GM13976 (cell line): ENCODE measurements around the gene LRRN4.

Source experiments
- DNase-seq: peaks from one replicate; pipeline ENCODE4 v3.0.0; 2012; ENCODE audit warnings: low spot score
- in situ Hi-C: fragments of 300-500 bp; cut with MboI; formaldehyde crosslinking; loops from one replicate; pipeline ENCODE4 v1.12.0; 2022; ENCODE audit warnings: low sequenced_read_pairs, mixed read lengths, inconsistent platforms; ENCODE audit not compliant: unreplicated experiment
- TF ChIP-seq, protein P1 (sequence below): IDR thresholded peaks from 2 replicates; pipeline ENCODE4 v1.5.1; 2012; ENCODE audit warnings: borderline replicate concordance, mild to moderate bottlenecking; ENCODE audit not compliant: insufficient read depth; ENCODE audit errors: extremely low read depth, missing control alignments, control extremely low read depth

LRRN4 gene

DNA sequence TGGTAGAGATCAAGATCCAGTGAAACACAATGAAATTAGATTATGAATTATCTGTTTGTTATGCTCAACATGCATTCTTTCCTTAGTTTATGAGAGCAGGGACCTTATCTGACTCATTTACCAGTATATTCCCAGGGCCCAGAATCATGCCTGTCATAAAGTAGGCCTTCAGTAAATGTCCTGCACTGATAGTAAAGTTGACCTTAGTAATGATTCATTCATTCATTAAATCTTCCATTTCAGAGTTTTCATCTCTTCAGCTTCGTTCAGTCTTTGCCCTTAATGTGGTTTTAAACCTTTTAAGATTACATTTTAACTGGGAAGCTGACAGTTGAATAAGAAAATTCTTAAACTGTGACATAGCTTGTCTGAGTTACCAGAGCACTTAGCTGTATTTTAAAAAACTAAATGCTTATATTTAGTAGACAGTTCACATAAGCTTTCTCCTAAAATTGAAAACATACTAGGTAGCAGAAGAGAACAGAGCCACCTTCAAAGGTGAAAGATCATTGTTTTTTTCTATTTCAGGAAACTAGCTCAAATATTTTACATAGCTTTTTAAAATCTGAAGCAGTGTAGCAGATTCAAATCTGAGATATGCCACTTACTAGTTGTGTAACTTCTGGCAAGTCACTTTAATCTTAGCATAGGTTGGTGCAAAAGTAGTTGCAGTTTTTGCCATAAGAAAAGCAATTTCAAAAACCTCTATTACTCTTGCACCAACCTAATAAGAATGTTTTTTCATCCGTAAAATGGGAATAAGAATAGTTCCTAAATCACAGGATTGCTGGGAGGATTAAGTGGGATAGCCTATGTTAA, 62.0 kb downstream of the LRRN4 start:
- TF ChIP-seq, protein P1, sequence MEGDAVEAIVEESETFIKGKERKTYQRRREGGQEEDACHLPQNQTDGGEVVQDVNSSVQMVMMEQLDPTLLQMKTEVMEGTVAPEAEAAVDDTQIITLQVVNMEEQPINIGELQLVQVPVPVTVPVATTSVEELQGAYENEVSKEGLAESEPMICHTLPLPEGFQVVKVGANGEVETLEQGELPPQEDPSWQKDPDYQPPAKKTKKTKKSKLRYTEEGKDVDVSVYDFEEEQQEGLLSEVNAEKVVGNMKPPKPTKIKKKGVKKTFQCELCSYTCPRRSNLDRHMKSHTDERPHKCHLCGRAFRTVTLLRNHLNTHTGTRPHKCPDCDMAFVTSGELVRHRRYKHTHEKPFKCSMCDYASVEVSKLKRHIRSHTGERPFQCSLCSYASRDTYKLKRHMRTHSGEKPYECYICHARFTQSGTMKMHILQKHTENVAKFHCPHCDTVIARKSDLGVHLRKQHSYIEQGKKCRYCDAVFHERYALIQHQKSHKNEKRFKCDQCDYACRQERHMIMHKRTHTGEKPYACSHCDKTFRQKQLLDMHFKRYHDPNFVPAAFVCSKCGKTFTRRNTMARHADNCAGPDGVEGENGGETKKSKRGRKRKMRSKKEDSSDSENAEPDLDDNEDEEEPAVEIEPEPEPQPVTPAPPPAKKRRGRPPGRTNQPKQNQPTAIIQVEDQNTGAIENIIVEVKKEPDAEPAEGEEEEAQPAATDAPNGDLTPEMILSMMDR: no peak
- in situ Hi-C loops: no loop called here
- DNase-seq: no peak

DNA sequence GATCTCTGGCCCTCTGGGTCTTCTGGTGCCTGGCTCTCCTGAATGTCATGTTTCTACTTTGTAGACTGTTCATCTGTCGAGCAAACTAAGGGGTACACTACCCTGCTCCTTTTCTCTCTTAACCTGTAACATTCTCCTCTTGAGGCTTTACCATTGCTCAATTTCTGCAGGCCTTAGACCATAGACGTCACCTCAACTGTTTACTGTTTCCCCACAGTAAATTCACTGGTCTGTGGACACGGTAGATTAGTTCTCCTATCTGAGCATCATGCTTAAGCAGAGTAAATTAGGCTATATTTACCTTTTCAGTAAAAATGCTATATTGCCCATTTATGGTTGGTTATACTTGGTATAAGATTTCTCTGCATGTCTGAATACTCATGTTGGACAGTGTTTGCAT, 62.9 kb downstream of the LRRN4 start:
- in situ Hi-C loops: no loop called here
- no peak for DNase-seq
- TF ChIP-seq, protein P1: no peak
